HCT116 (cell line): Measurements from ENCODE around the gene AP1B1. TPM values are rescaled to one million over a fixed set of nuclear protein-coding genes. Genes with fewer than 3 reads are reported as not detected.

Experiments used
- ATAC-seq: fragments of 200-7000 bp; cut with Tn5 transposase; 2 replicates; pipeline ENCODE4 v1.9.1; 2020; ENCODE audit warnings: mild to moderate bottlenecking, moderate library complexity
- BruUV-seq: library from RNA; stranded (reverse); fragments of 400-500 nt; replicated peaks from 2 replicates; lab custom pipeline; 2021; lab: Mats Ljungman, UMichigan
- CTCF ChIA-PET: fragments of 300-600 bp; sonication (Branson Sonifier 250); formaldehyde crosslinking; loops from one replicate; lab custom pipeline; 2021; ENCODE audit warnings: antibody characterized with exemption; lab: Charles Lee
- POLR2A ChIA-PET: fragments of 300-600, 350-600 bp; sonication (Branson Sonifier 250); formaldehyde crosslinking; loops from one replicate; lab custom pipeline; 2021; ENCODE audit warnings: antibody characterized with exemption; lab: Charles Lee
- RAD21 ChIA-PET, 2 experiments: fragments of 300-600 bp; sonication (Branson Sonifier 250); formaldehyde crosslinking; loops; one replicate each; lab custom pipeline; 2023; ENCODE audit warnings: low total read pairs in 2 of 2; ENCODE audit not compliant: uncharacterized antibody in 2 of 2, unreplicated experiment in 2 of 2, low non-redundant PET in 1 of 2; lab: Charles Lee
- DNase-seq: peaks from one replicate; pipeline ENCODE4 v3.0.0-alpha.2; 2010; ENCODE audit warnings: low read depth, low spot score
- H2AFZ ChIP-seq: fragments of 200-600 bp; shearing (Covaris generic), sonication (generic); 2 replicates; pipeline ENCODE4 v1.6.1; 2017; ENCODE audit warnings: low read depth, mixed run types, mixed read lengths, antibody characterized with exemption, low read length; ENCODE audit not compliant: poor library complexity, severe bottlenecking
- H3K27ac ChIP-seq: 2 replicates; pipeline ENCODE4 v1.5.1; 2012; ENCODE audit warnings: low read depth, low read length
- H3K27me3 ChIP-seq: fragments of 200-600 bp; sonication (generic); 2 replicates; pipeline ENCODE4 v1.6.1; 2016; ENCODE audit warnings: mixed run types, low read length, mixed read lengths; ENCODE audit not compliant: insufficient read depth
- H3K36me3 ChIP-seq, 2 experiments: fragments of 200-500 bp in 1 of 2; fragments of 200-600 bp in 1 of 2; sonication (Bioruptor generic) in 1 of 2; sonication (generic) in 1 of 2; 2 replicates each; pipeline versions ENCODE4 v1.5.1 to v1.6.1; 2014 to 2016; ENCODE audit warnings: low read length in 2 of 2, inconsistent platforms in 1 of 2, mixed read lengths in 1 of 2, mixed run types in 1 of 2; ENCODE audit not compliant: insufficient read depth in 2 of 2, control insufficient read depth in 1 of 2
- H3K4me1 ChIP-seq, 2 experiments: fragments of 200-600 bp in 1 of 2; sonication (generic) in 1 of 2; 2 replicates each; pipeline versions ENCODE4 v1.5.1 to v1.6.1; 2012 to 2017; ENCODE audit warnings: low read length in 2 of 2, inconsistent platforms in 1 of 2, mild to moderate bottlenecking in 1 of 2, mixed read lengths in 1 of 2, mixed run types in 1 of 2, moderate library complexity in 1 of 2; ENCODE audit not compliant: insufficient read depth in 2 of 2, control insufficient read depth in 1 of 2
- H3K4me2 ChIP-seq: fragments of 200-600 bp; sonication (generic); 2 replicates; pipeline ENCODE4 v1.6.1; 2017; ENCODE audit warnings: mixed run types, low read length, mixed read lengths
- H3K4me3 ChIP-seq, 2 experiments: fragments of 200-600 bp in 1 of 2; sonication (generic) in 1 of 2; replicated peaks in 1 of 2; 2 replicates each; pipeline ENCODE4 v1.5.1; 2011 to 2016; ENCODE audit warnings: low read length in 2 of 2, control low read depth in 1 of 2, low read depth in 1 of 2, mild to moderate bottlenecking in 1 of 2, mixed read lengths in 1 of 2, mixed run types in 1 of 2
- H3K79me2 ChIP-seq: fragments of 200-600 bp; sonication (generic); 2 replicates; pipeline ENCODE4 v1.6.1; 2017; ENCODE audit warnings: mild to moderate bottlenecking, mixed run types, low read length, moderate library complexity, mixed read lengths; ENCODE audit not compliant: insufficient read depth
- H3K9ac ChIP-seq: fragments of 200-600 bp; sonication (generic); 2 replicates; pipeline ENCODE4 v1.6.1; 2016; ENCODE audit warnings: low read length, mixed read lengths
- H3K9me2 ChIP-seq: fragments of 200-600 bp; sonication (generic), shearing (Covaris generic); 2 replicates; pipeline ENCODE4 v1.6.1; 2017; ENCODE audit warnings: mixed run types, mild to moderate bottlenecking, moderate library complexity; ENCODE audit not compliant: insufficient read depth
- H3K9me3 ChIP-seq, 2 experiments: fragments of 200-500 bp in 1 of 2; fragments of 200-600 bp in 1 of 2; sonication (Bioruptor generic) in 1 of 2; sonication (generic) in 1 of 2; 2 replicates each; pipeline ENCODE4 v1.6.1; 2014 to 2017; ENCODE audit warnings: low read length in 2 of 2, mixed read lengths in 2 of 2, inconsistent platforms in 1 of 2, low read depth in 1 of 2, mild to moderate bottlenecking in 1 of 2, mixed run types in 1 of 2, moderate library complexity in 1 of 2; ENCODE audit not compliant: control insufficient read depth in 1 of 2, insufficient read depth in 1 of 2
- H4K20me1 ChIP-seq: fragments of 200-600 bp; sonication (generic), shearing (Covaris generic); 2 replicates; pipeline ENCODE4 v1.6.1; 2017; ENCODE audit warnings: mixed run types, mild to moderate bottlenecking, moderate library complexity; ENCODE audit not compliant: insufficient read depth
- CBX3 ChIP-seq: IDR thresholded peaks from 2 replicates; pipeline ENCODE4 v1.6.1; 2012; ENCODE audit warnings: low read depth
- CEBPB ChIP-seq: IDR thresholded peaks from 2 replicates; pipeline ENCODE4 v1.6.1; 2012; ENCODE audit warnings: low read depth
- CTCF ChIP-seq, 3 experiments: fragments of 200-600 bp in 1 of 3; sonication (generic) in 1 of 3; IDR thresholded peaks in 2 of 3; conservative IDR thresholded peaks in 1 of 3; 2 replicates each; pipeline ENCODE4 v1.5.1; 2012 to 2017; ENCODE audit warnings: low read depth in 2 of 3, low read length in 2 of 3, antibody characterized with exemption in 1 of 3, borderline replicate concordance in 1 of 3, control low read depth in 1 of 3, mild to moderate bottlenecking in 1 of 3, mixed read lengths in 1 of 3, mixed run types in 1 of 3, moderate library complexity in 1 of 3; ENCODE audit not compliant: insufficient read depth in 1 of 3
- EGR1 ChIP-seq: IDR thresholded peaks from 2 replicates; pipeline ENCODE4 v1.6.1; 2012; ENCODE audit warnings: low read depth
- EZH2 ChIP-seq: fragments of 200-600 bp; sonication (generic); IDR thresholded peaks from 2 replicates; pipeline ENCODE4 v1.6.1; 2017; ENCODE audit warnings: antibody characterized with exemption, mixed run types
- EZH2phosphoT487 ChIP-seq: fragments of 200-600 bp; IDR thresholded peaks from 2 replicates; pipeline ENCODE4 v1.6.1; 2018; ENCODE audit warnings: antibody characterized with exemption, borderline replicate concordance
- JUND ChIP-seq: IDR thresholded peaks from 2 replicates; pipeline ENCODE4 v1.6.1; 2012
- RAD21 ChIP-seq: IDR thresholded peaks from 2 replicates; pipeline ENCODE4 v1.6.1; 2012; ENCODE audit warnings: low read depth, mild to moderate bottlenecking
- SIN3A ChIP-seq: IDR thresholded peaks from 2 replicates; pipeline ENCODE4 v1.6.1; 2012; ENCODE audit warnings: low read depth
- SP1 ChIP-seq: IDR thresholded peaks from 2 replicates; pipeline ENCODE4 v1.6.1; 2012; ENCODE audit warnings: low read depth
- SRF ChIP-seq: IDR thresholded peaks from 2 replicates; pipeline ENCODE4 v1.6.1; 2012; ENCODE audit warnings: low read depth
- TCF7L2 ChIP-seq: IDR thresholded peaks from 2 replicates; pipeline ENCODE4 v1.7.0; 2011; ENCODE audit warnings: borderline replicate concordance, inconsistent platforms; ENCODE audit not compliant: insufficient read depth, insufficient read length; ENCODE audit errors: extremely low read depth
- ZNF274 ChIP-seq: fragments of 200-500 bp; sonication (Bioruptor generic); IDR thresholded peaks from 2 replicates; pipeline ENCODE4 v1.6.1; 2014; ENCODE audit warnings: mild to moderate bottlenecking, low read depth, low read length, inconsistent platforms
- intact Hi-C: fragments of 100-400 bp; cut with micrococcal nuclease; formaldehyde crosslinking; loops from 2 replicates; pipeline ENCODE4 v1.10.0; 2022
- total RNA-seq: library from RNA; stranded (reverse); gene quantifications from one replicate; pipeline ENCODE4 v1.2.1, GENCODE V29; 2021; ENCODE audit not compliant: unreplicated experiment
- TF ChIP-seq, protein P1 (sequence below): IDR thresholded peaks from 2 replicates; pipeline ENCODE4 v1.6.1; 2012; ENCODE audit warnings: low read depth
- TF ChIP-seq, protein P2 (sequence below): IDR thresholded peaks from 2 replicates; pipeline ENCODE4 v1.6.1; 2012

Gene AP1B1
- total RNA-seq, 1 experiment from 2014 or later: 60.4 TPM

- Histone ChIP-seq H3K79me2 (no peaks in the 10 kb centered on the region), H4K20me1 (no peaks in the 10 kb centered on the region), H2AFZ (no peak overlapping the region), H3K9me3 (no peaks in the 10 kb centered on the region), H3K9ac (no peak overlapping the region), H3K27me3 (0 out of 2 replicates have a peak, but pooled peaks cover 7% of the 10 kb centered on the region), H3K4me2 (no peak overlapping the region), H3K4me1 (no peaks in the 10 kb centered on the region), H3K27ac (no peak overlapping the region), H3K9me2 (no peaks in the 10 kb centered on the region), H3K36me3 (no peaks in the 10 kb centered on the region), H3K4me3 (no peak overlapping the region)
- RAD21 ChIA-PET: no interaction called here
- POLR2A ChIA-PET: no interaction called here
- DNase-seq (no peak), ATAC-seq (no peak)
- CTCF ChIA-PET: no interaction called here
- intact Hi-C loops: no loop called here
- TF ChIP-seq SP1 (no peak), SRF (no peak)
- BruUV-seq: no TSS peak
Measured at GRCh38 chr22:29435236-29436136, 47.1 kb upstream of the AP1B1 start.

GRCh38 chr22:29434288-29434687 is 45.9 kb upstream of the AP1B1 start:
- Histone ChIP-seq H3K27ac (no peak overlapping the region), H3K4me1 (no peaks in the 10 kb centered on the region), H2AFZ (no peak overlapping the region), H3K27me3 (0 out of 2 replicates have a peak, but pooled peaks cover 7% of the 10 kb centered on the region), H3K9me3 (no peaks in the 10 kb centered on the region), H3K9me2 (no peaks in the 10 kb centered on the region), H4K20me1 (no peaks in the 10 kb centered on the region), H3K4me3 (no peak overlapping the region), H3K4me2 (no peak overlapping the region), H3K36me3 (no peaks in the 10 kb centered on the region), H3K9ac (no peak overlapping the region), H3K79me2 (no peaks in the 10 kb centered on the region)
- no TSS peak for BruUV-seq
- DNase-seq: no peak
- ChIA-PET RAD21 (no interaction called here), CTCF (no interaction called here), POLR2A (no interaction called here)
- intact Hi-C loops: no loop called here
- TF ChIP-seq EGR1: no peak
- no peak for TF ChIP-seq SIN3A
- TF ChIP-seq RAD21: no peak
- TF ChIP-seq EZH2phosphoT487: no peak
- TF ChIP-seq TCF7L2: no peak
- TF ChIP-seq JUND: no peak
- no peak for TF ChIP-seq ZNF274
- TF ChIP-seq, protein P1, sequence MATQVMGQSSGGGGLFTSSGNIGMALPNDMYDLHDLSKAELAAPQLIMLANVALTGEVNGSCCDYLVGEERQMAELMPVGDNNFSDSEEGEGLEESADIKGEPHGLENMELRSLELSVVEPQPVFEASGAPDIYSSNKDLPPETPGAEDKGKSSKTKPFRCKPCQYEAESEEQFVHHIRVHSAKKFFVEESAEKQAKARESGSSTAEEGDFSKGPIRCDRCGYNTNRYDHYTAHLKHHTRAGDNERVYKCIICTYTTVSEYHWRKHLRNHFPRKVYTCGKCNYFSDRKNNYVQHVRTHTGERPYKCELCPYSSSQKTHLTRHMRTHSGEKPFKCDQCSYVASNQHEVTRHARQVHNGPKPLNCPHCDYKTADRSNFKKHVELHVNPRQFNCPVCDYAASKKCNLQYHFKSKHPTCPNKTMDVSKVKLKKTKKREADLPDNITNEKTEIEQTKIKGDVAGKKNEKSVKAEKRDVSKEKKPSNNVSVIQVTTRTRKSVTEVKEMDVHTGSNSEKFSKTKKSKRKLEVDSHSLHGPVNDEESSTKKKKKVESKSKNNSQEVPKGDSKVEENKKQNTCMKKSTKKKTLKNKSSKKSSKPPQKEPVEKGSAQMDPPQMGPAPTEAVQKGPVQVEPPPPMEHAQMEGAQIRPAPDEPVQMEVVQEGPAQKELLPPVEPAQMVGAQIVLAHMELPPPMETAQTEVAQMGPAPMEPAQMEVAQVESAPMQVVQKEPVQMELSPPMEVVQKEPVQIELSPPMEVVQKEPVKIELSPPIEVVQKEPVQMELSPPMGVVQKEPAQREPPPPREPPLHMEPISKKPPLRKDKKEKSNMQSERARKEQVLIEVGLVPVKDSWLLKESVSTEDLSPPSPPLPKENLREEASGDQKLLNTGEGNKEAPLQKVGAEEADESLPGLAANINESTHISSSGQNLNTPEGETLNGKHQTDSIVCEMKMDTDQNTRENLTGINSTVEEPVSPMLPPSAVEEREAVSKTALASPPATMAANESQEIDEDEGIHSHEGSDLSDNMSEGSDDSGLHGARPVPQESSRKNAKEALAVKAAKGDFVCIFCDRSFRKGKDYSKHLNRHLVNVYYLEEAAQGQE: no peak
- no peak for TF ChIP-seq SRF
- TF ChIP-seq, protein P2, sequence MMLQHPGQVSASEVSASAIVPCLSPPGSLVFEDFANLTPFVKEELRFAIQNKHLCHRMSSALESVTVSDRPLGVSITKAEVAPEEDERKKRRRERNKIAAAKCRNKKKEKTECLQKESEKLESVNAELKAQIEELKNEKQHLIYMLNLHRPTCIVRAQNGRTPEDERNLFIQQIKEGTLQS: no peak
- TF ChIP-seq CTCF (IDR thresholded peaks at IDR 0.05 in 2 of 3, conservative IDR thresholded peaks at IDR 0.05 in 1 of 3; ENCODE audit: borderline replicate concordance in 1 of 3, insufficient read depth in 1 of 3, low read depth in 2 of 3, low read length in 2 of 3): no peak
- TF ChIP-seq CBX3: no peak
- TF ChIP-seq EZH2: no peak
- TF ChIP-seq CEBPB: no peak
- ATAC-seq: no peak
